SH-SY5Y (cell line): Measurements from ENCODE around the gene ATXN7.

Source experiments
- GATA2 ChIP-seq: IDR thresholded peaks from 2 replicates; pipeline ENCODE4 v1.6.1; 2011; ENCODE audit warnings: mild to moderate bottlenecking, low read depth, low read length
- GATA3 ChIP-seq: IDR thresholded peaks from 2 replicates; pipeline ENCODE4 v1.6.1; 2011; ENCODE audit warnings: low read depth, mild to moderate bottlenecking, low read length, moderate library complexity

DNA sequence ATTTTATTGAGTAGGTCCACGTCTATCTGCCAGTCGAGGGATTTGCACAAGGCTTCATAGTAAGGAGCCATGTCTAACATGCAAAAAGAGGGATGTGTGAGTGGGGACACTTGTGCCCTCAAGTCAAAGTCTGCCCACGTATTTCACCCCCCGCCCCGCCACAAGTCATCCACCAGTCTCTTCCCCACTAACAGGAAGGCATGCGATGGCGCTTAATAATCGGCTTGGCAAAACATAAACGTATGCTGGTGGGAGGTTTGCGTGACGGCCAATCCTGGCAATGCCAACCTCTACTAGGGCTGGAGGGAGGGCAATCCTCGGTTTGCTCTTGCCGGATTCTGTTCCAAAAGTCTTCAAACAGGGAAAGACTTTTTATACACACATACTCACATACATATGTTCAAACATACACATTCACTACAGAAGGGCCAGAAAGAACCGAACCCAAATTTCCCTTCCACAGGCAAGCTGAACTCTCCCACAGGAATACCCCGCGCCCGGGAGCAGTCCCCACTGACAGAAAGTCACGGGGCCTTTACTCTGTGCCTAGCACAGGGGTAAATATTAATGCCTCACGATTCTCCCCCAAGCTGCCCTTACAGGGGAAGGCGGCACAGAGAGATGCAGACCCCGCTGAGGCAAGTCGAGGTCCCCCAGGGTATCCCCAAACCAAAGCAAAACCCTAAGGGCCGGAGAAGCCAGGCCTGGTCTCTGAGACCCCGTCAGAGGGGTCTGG lies 159.0 kb downstream of the ATXN7 start:
- TF ChIP-seq GATA2: no peak
- TF ChIP-seq GATA3: no peak
